Fibroblast of upper back skin (primary cell): ENCODE measurements around the gene ZNF277.
A peak's percentile ranks its signal among the peaks of the same experiment; 100 is the strongest.
"Not testable (repeated sequence)": the region's sequence is repeated elsewhere in the genome, so short reads cannot be mapped to it uniquely, and the experiment has no call there.

Experiments used
- DNase-seq: peaks from one replicate; pipeline ENCODE4 v3.0.0-alpha.2; 2013

The ZNF277 gene

DNA sequence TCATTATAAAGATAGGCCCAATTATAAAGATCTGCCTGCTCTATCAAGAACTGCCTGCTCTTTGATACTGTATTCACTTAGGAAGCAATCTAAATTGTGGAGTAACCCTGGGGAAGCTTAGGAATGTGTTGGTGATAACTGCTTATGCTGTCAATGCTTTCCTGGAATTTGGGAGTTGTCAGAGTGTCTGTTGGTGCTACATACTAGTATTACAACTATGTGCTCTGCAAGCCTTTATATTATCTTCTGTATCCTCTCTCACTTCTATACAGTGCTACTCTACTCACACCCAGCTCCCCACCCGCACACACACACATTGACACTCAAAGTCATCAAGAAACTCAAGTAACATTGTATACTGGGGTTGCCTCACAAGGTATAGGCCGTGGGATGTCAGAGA is 6.1 kb downstream of the ZNF277 start:
- DNase-seq, result peak; percentile 17

- DNase-seq, result no peak
Observed at GRCh38 chr7:112213735-112214134, 7.2 kb downstream of the ZNF277 start.

DNA sequence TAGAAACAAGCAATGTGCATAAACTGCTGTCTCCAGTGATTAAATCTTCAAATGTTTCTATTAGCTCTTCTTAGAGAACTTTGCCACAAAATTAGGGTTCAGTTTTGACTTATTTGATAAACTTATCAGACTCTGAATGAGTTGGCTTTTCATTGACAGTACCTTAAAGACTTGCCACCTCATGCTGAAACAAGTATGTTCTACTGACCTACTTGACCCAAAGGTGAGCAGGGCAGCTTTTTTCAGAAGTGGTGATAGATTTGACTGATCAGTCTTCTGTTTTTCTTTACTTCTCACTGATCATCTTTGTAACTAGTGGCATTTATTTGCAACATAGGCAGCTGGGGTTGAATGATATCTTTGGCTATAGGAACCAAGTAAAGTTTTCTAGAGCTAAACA is 7.8 kb downstream of the ZNF277 start:
- DNase-seq, result no peak

DNA sequence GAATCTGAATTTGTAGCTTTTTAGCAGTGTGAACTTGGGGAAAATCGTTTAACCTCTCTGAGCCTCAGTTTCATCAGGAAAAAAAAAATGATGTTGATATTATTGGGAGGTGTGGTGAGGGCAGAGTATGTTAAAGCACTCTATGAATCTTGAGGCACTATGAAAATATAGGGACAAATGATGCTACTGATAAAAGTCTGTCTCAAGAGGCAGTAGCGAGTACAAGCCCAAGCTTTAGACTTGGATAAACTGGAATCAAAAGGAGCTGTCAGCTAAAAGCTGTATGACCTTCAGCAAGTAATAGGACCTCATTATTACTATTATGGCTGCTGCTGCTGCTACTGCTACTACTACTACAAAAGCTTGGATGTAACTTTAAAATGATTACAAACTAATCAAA is 8.4 kb downstream of the ZNF277 start:
- DNase-seq, result no peak

GRCh38 chr7:112215787-112216186 is 9.3 kb downstream of the ZNF277 start:
- DNase-seq, result no peak

- no peak for DNase-seq
Observed at GRCh38 chr7:112220877-112221434, 14.5 kb downstream of the ZNF277 start.

DNA sequence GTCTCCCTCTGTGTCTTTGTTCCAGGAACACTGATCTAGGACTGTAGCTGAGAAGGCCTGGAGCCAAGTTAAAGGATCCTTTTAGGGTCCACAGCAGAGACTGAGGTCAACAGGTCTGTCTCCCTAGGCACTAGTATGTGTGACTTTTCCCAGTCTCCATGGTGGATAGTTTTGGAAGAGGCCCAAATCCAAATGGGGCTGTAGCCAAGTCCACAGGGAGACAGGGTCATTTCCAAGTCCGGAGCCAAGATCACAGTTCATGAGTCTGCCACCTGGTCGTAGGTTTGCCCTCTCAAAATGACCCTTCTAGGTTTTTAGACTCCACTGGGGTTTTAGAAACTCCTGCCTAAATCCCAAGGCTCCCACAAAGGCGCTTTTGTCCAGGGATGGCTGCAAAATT is 16.8 kb downstream of the ZNF277 start:
- DNase-seq, result no peak

- no peak for DNase-seq
Observed at GRCh38 chr7:112224186-112224585, 17.7 kb downstream of the ZNF277 start.

- no peak for DNase-seq
Observed at GRCh38 chr7:112225006-112225405, 18.5 kb downstream of the ZNF277 start.

DNA sequence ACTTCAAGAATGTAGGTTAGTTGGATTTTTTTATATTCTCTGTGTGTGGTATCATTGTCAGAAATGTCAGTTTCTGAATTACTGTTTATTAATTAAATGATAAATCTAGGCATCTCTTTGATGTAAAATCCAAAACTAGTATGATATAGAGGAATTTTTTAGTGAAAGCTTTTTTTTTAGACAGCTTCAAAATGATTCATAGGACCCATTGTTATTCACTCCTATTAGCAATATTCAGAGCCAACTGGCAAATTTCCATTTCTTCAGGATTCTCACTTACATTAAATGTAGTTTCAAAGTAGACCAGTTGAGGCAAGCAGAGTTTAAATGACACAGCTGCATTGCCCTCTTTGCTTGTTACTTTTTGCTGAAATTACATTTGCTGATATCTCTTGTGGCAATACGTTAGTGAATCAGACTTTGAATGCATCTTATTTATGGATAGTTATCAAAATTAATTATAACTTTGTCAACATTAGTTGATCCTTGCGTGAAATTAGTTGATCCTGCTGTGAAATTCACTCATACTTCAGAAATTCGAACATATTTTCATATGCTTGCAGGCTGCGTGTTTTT is 20.3 kb downstream of the ZNF277 start:
- DNase-seq, result peak; percentile 49

DNA sequence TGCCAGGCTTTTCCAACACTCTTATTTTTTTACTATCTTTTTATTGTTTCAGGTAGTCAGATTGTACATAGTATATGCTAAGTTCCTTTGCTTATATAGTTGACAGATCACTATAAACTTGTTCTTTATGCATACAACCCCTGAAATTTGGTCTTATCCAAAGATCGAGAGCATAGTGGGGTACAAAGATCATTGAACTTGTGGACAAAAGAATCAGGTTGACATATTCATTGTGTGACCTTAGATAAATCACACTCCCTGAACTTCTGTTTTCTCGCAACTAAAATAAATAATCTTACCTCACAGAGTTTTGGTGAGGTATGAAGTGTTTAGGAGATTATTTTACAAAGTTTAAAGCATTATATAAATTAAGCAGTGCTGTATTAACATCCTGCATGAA is 22.1 kb downstream of the ZNF277 start:
- DNase-seq, result no peak

GRCh38 chr7:112232212-112232978 is 25.9 kb downstream of the ZNF277 start:
- no peak for DNase-seq

- DNase-seq, result no peak
Observed at GRCh38 chr7:112233048-112233697, 26.7 kb downstream of the ZNF277 start.

DNA sequence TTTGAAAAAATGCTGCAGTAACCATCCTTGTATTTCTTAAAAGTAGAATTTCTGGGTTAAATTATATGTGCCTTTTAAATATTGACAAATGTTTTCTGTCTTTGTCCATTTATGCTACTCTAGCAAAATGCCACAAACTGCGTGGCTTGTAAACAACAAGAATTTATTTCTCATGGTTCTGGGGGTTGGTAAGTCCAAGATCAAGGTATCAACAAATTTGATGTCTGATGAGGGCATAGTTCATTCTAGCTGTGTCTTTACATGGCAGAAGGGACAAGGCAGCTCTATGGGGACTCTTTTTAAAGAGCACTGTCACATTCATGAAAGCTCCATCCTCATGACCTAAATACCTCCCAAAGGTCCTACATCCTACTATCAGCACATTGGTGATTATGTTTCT is 27.7 kb downstream of the ZNF277 start:
- no peak for DNase-seq

DNA sequence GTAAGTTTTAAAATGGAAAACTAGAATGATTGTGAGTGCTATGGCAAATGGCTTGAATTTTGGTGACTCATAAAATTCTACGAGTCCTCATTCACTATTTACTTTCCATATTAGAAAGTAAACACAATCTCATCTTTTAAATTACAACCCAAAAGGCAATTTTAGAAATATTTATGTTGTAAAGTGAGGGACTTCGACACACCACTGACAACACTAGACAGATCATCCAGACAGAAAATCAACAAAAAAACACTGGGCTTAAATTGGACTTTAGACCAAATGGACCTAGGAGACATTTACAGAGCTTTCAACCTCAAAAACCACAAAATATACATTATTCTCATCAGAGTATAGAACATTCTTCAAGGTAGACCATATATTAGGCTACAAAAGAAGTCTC is 30.1 kb downstream of the ZNF277 start:
- no peak for DNase-seq

DNA sequence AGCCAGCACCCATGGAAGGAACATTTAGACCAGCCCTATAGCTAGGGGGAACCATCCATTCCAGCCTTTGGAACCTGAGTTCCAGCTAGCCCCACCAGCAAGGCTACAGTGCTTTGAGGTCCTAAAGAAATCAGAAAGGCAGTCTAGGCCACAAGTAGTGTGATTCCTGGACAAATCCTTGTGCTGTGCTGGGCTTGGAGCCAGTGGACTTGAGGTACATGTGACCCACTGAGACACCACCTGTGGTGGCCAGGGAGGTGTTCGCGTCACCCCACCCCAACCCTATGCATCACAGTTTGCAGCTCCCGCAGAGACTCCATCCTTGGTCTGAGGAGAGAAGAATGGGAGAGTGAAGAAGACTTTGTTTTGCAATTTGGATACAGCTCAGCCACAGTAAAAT is 31.8 kb downstream of the ZNF277 start:
- no peak for DNase-seq

DNA sequence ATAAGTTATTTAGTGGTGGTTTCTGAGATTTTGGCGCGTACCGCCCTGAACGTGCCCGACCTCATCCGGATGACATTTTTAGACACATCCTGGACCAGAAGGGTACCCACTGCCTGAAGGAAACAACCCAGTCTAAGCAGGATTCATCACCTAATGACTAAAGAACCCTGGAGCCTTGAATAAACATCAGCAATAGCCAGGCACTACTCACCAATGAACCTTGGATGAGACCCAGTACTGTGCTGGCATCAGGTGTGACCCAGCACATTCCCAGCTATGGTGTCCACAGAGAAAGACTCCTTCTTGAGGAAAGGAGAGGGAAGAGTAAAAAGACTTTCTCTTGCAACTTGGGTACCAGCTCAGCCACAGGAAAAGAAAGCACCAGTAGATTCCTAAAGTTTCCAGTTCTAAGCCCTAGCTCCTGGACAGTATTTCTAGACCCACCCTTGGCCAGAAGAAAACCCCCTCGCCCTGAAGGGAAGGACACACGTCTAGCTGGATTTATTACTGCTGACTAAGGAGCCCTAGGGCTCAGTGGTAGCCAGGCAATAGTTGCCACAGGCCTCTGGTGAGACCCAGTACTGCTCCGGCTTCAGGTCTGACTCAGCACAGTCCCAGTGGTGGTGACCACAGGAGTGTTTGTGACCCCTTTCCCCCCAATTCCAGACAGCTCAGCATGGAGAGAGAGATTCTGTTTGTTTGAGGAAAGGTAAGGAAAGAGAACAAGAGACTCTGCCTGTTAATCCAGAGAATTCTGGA is 32.5 kb downstream of the ZNF277 start:
- peak; percentile 22 for DNase-seq

DNA sequence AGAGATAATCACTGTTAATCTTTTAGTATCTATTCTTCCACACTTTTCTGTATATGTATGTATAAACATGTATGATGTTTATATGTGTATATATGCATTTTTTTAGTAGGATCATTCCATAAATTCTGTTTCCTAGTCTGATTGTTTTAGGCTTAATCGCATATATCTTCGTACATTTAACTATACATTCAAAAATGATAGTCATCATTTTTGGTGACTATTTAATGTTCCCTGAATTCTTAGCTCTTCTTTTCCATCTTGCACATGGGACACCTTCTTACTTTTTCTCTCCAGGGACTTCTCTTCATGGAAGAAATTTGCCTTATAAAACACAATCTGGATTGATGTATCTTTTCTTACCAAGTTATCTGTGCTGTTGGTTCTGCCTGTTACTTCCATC is 42.1 kb downstream of the ZNF277 start:
- DNase-seq, result no peak

DNA sequence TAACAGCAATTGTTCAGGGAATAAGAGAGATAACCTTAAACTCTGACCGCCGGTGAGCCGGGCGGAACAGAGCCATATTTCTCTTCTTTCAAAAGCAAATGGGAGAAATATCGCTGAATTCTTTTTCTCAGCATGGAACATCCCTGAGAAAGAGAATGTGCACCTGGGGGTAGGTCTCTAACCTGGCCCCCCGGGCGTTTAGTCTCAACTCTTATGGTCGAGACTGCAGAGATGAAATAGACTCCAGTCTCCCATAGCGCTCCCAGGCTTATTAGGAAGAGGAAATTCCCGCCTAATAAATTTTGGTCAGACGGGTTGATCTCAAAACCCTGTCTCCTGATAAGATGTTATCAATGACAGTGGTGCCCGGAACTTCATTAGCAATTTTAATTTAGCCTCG is 43.5 kb downstream of the ZNF277 start:
- DNase-seq, result not testable (repeated sequence)

- DNase-seq, result no peak
Observed at GRCh38 chr7:112252141-112252540, 45.6 kb downstream of the ZNF277 start.

- DNase-seq, result no peak
Observed at GRCh38 chr7:112252691-112253090, 46.2 kb downstream of the ZNF277 start.

GRCh38 chr7:112254156-112254555 is 47.7 kb downstream of the ZNF277 start:
- DNase-seq, result no peak

- DNase-seq, result no peak
Observed at GRCh38 chr7:112254709-112255387, 48.4 kb downstream of the ZNF277 start.
